NCI-H187 treated with DMSO at 0.1 percent for 48 hours (cell line): ENCODE measurements around the gene CELA2B.
"Not testable (repeated sequence)": the region's sequence is repeated elsewhere in the genome, so short reads cannot be mapped to it uniquely, and the experiment has no call there.

Source experiments
- DNase-seq: peaks from one replicate; lab custom pipeline; 2025; lab: John Stamatoyannopoulos, UW

CELA2B gene

GRCh38 chr1:15501208-15502032 lies 25.5 kb downstream of the CELA2B start:
- no peak for DNase-seq

- no peak for DNase-seq
Observed at GRCh38 chr1:15504436-15504835, 28.5 kb downstream of the CELA2B start.

- no peak for DNase-seq
Observed at GRCh38 chr1:15506831-15507230, 30.9 kb downstream of the CELA2B start.

GRCh38 chr1:15507278-15507677 lies 31.4 kb downstream of the CELA2B start:
- no peak for DNase-seq

- no peak for DNase-seq
Observed at GRCh38 chr1:15508700-15509487, 33.0 kb downstream of the CELA2B start.

GRCh38 chr1:15509586-15509985 lies 33.7 kb downstream of the CELA2B start:
- no peak for DNase-seq

GRCh38 chr1:15510611-15511405 lies 34.9 kb downstream of the CELA2B start:
- no peak for DNase-seq

GRCh38 chr1:15513192-15513591 lies 37.3 kb downstream of the CELA2B start:
- no peak for DNase-seq

- no peak for DNase-seq
Observed at GRCh38 chr1:15513919-15514318, 38.0 kb downstream of the CELA2B start.

- DNase-seq: not testable (repeated sequence)
Observed at GRCh38 chr1:15514557-15514956, 38.7 kb downstream of the CELA2B start.

GRCh38 chr1:15515022-15515663 lies 39.2 kb downstream of the CELA2B start:
- DNase-seq: no peak

- no peak for DNase-seq
Observed at GRCh38 chr1:15519625-15520024, 43.7 kb downstream of the CELA2B start.

- DNase-seq: not testable (repeated sequence)
Observed at GRCh38 chr1:15521206-15521906, 45.5 kb downstream of the CELA2B start.

GRCh38 chr1:15522551-15522950 lies 46.6 kb downstream of the CELA2B start:
- no peak for DNase-seq

GRCh38 chr1:15523104-15524020 lies 47.5 kb downstream of the CELA2B start:
- no peak for DNase-seq

GRCh38 chr1:15524021-15524282 lies 48.0 kb downstream of the CELA2B start, which contains the start of gene CASP9:
CASP9 (minus strand) TSS chr1:15524215; CDS start chr1:15524200, 15 bp downstream.
- no peak for DNase-seq

GRCh38 chr1:15524283-15525049 lies 48.6 kb downstream of the CELA2B start:
- peak; percentile 92 for DNase-seq

GRCh38 chr1:15525050-15526020 lies 49.4 kb downstream of the CELA2B start:
- DNase-seq: no peak
